ENCODE results near the gene AVL9.
"Not testable (repeated sequence)": the region's sequence is repeated elsewhere in the genome, so short reads cannot be mapped to it uniquely, and the experiment has no call there.

The AVL9 gene

DNA sequence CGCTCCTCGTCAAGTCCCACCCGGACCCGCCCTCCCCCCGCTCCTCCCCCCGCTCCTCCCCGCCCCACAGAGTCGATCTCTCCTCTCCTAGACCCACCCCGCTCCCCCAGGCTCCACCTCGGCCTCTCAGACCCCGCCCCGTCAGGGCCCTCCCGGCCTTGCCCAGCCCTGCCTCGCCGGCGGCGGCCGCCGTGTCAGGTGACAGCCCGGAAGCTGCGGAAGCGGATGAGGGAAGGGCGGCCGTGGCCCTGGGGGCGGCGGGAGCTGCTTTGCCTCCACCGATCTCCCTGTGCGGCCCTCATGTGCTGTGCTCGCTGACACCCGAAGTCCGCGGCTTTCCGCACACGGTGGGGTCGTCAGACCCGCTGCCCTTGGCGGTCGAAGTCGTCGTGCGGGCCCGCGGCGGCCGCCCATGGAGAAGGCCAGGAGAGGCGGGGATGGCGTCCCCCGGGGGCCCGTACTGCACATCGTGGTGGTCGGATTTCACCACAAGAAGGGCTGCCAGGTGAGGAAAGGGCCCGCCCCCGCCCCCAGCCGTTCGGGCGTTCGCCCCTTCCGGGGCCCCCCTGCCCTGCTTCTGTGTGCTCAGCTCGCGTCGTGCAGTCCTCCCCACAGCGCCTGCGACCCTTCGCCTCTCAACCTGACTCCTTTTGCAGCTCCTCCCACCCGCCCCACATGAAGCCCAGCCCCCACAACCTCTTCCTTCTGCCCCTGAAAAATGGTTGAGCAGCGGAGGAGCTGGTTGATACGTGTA, at the start of gene AVL9:
AVL9 (plus strand) TSS at position 192 of the 754 bp plus-strand sequence; CDS start at position 413, 221 bp downstream.
- peak; percentile 96 for DNase-seq

DNA sequence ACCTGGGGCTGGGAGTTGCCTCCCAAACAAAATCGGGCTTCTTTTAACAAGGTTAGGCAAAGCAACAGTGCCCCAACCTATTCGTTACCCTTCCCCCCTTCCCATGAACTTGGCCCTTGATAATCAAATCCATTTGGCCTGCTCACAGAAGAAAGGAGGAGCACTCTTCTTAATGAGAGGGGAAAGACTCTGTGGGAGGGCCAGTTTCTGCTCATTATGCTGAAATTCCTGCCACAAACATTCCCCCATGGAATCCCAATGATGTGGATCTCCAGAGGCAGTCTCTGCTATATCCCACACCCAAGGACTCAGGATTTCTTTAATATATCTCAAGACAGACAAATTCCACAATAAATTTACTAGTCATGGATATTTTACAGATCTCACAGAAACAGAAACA, 48.1 kb upstream of the AVL9 start:
- DNase-seq, result no peak

- DNase-seq, result no peak
Measured at GRCh38 chr7:32453341-32454011, 41.8 kb upstream of the AVL9 start.

DNA sequence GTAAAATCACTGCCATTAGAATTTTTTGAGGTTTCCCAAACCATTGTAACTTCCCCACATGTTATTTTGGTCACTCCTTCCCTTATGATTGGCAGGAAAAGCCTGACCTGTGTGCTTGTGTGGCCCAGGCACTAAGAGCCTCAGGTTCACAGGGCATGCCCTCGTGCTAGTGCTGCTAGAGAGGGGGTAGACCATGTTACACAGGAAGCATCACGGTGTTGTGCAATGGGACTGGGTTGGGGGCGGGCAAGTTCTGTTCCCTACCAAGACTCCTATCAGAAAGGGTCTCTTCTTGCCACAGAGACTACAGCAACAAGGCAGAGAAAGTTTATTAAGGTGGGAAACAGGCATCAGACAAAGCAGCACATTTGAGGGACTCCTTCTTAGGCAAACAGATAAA, 37.3 kb upstream of the AVL9 start:
- DNase-seq, result no peak

DNA sequence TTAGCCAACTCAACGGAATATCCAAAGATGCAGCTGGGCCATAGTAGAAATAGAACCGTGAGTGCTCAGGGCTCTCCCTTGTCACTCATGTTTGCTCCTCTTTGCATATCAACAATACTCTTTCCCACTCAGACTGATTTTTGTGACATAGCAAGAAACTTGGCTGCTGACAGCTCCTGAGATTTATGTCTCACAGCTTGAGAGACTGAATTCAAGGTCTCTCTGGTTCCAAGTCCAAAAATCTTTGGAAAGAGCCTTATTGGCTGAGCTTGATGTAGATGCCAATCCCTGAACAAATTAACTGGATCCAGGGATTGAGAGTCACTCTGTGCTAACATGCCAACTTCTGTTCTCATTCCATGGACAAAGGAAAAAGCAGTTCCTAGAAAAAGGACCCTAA, 35.5 kb upstream of the AVL9 start:
- DNase-seq, result no peak

GRCh38 chr7:32461484-32461883, 33.8 kb upstream of the AVL9 start:
- DNase-seq, result no peak

DNA sequence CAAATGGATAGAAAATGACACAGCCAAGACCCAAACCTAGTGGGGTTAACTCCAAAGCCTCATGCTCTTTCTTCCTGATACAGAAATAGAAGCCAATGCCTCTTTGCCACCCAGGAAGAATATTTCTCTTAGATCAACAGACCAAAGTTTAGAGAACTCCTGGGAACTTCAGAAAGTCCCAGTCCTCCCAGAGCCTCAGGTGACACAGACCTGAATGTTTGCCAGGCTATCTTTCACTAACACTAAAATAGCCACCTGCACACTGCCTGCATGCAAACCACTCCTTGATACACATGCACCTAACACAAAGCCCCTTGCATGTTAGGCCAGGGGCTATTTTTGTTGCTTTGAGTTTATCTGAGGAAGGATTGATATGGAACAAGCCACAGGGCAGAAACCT, 32.8 kb upstream of the AVL9 start:
- DNase-seq, result no peak

- no peak for DNase-seq
Measured at GRCh38 chr7:32462977-32463376, 32.3 kb upstream of the AVL9 start.

GRCh38 chr7:32464641-32465416, 30.5 kb upstream of the AVL9 start:
- not testable (repeated sequence) for DNase-seq

DNA sequence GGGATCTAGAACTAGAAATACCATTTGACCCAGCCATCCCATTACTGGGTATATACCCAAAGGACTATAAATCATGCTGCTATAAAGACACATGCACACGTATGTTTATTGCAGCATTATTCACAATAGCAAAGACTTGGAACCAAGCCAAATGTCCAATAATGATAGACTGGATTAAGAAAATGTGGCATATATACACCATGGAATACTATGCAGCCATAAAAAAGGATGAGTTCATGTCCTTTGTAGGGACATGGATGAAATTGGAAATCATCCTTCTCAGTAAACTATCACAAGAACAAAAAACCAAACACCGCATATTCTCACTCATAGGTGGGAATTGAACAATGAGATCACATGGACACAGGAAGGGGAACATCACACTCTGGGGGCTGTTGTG, 25.3 kb upstream of the AVL9 start:
- DNase-seq, result not testable (repeated sequence)

GRCh38 chr7:32470871-32471270, 24.4 kb upstream of the AVL9 start:
- no peak for DNase-seq

GRCh38 chr7:32472015-32472414, 23.3 kb upstream of the AVL9 start:
- DNase-seq, result no peak

- DNase-seq, result no peak
Measured at GRCh38 chr7:32474008-32474407, 21.3 kb upstream of the AVL9 start.

GRCh38 chr7:32476816-32477648, 18.3 kb upstream of the AVL9 start:
- no peak for DNase-seq

- no peak for DNase-seq
Measured at GRCh38 chr7:32477649-32477980, 17.7 kb upstream of the AVL9 start.

DNA sequence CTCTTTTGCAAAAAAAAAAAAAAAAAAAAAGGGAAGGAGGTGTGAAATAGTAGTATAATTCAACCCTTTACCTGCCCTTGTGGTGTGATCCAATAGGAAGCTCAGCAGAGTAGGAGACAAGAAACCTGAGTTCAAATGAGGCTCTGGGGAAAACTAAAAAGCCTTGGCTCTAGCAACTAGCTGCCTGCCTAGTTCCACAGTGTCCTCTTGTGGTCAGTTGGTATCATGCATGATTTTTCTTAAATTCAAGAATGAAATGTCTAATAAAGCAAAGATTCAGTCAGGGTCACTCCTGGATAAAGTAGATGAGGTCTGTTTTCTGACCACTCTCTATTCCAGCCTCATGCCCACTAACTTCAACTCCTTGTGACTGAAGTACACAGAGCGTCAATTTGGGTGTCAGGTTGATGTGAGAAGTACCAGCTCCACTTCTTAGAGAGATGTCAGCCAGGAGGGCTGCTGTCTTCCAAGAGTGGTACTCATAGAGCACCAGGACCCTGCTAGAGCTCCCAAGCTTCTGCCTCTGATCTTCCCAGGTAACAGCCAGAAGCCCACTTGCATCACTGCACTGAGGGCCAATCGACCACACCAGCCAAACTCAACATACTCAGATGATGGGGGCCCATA, 15.6 kb upstream of the AVL9 start:
- DNase-seq, result peak; percentile 38

DNA sequence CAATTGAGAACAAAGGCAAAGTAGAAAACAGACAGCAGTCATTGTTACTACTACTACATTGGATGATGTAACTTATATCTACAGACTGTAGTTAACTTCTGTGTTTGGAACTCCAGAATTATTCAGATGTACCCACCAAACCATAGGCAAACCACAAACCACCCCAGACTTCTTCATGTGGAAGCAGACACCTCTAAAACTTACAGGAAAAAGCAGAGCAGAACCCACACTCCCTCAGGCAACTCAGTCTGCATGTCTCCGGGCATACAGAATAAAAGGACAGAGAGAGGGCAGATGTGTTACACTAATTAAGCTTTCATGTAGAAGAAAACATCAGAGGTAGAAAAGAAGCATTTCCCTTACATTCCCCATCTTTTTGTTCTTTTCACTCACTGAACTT, 14.1 kb upstream of the AVL9 start:
- DNase-seq, result no peak

GRCh38 chr7:32481921-32482320, 13.4 kb upstream of the AVL9 start:
- DNase-seq, result no peak

GRCh38 chr7:32489788-32490126, 5.5 kb upstream of the AVL9 start:
- DNase-seq, result no peak

GRCh38 chr7:32490127-32490796, 5.0 kb upstream of the AVL9 start, which contains the start of gene LSM5:
Gene LSM5 (minus strand): TSS chr7:32490380. CDS start chr7:32490365, 15 bp downstream.
- DNase-seq, result peak; percentile 96

- DNase-seq, result no peak
Measured at GRCh38 chr7:32494946-32495297, 367 bp upstream of the AVL9 start.

Measured in inflammatory macrophage treated with lipopolysaccharide for 4 hours (primary cell).